Endothelial cell of umbilical vein (primary cell): Measurements from ENCODE around the gene SP140. TPM values are rescaled to one million over a fixed set of nuclear protein-coding genes. Genes with fewer than 3 reads are reported as not detected.
"Not testable (repeated sequence)": the region's sequence is repeated elsewhere in the genome, so short reads cannot be mapped to it uniquely, and the experiment has no call there.

Source experiments
- BruUV-seq: library from RNA; stranded (reverse); fragments of 400-500 nt; replicated peaks from 2 replicates; lab custom pipeline; 2021; lab: Mats Ljungman, UMichigan
- CTCF ChIA-PET: fragments of 300-600, 350-600 bp; sonication (Branson Sonifier 250); formaldehyde crosslinking; loops from one replicate; lab custom pipeline; 2021; ENCODE audit warnings: antibody characterized with exemption, inconsistent platforms; lab: Charles Lee
- POLR2A ChIA-PET: fragments of 300-600, 350-600 bp; sonication (Branson Sonifier 250); formaldehyde crosslinking; loops from one replicate; lab custom pipeline; 2021; ENCODE audit warnings: antibody characterized with exemption, inconsistent platforms; lab: Charles Lee
- DNase-seq: peaks from one replicate; pipeline ENCODE4 v3.0.0-alpha.2; 2011; ENCODE audit warnings: low read depth, low spot score
- FAIRE-seq: peaks from 2 replicates; lab custom pipeline; 2011; peaks lifted over from hg19 to GRCh38; lab: Jason Lieb, UNC
- H2AFZ ChIP-seq: 2 replicates; pipeline ENCODE4 v1.6.0; 2012; ENCODE audit warnings: low read depth, low read length, control low read depth, inconsistent platforms
- H3K27ac ChIP-seq: 2 replicates; pipeline ENCODE4 v1.5.1; 2011; ENCODE audit warnings: low read depth, mild to moderate bottlenecking, control low read depth, low read length, moderate library complexity; ENCODE audit not compliant: insufficient read depth
- H3K27me3 ChIP-seq, 2 experiments: 2 replicates each; pipeline versions ENCODE4 v1.6.0 to v1.6.1; 2011; ENCODE audit warnings: low read length in 2 of 2, mixed read lengths in 1 of 2; ENCODE audit not compliant: control insufficient read depth in 2 of 2, insufficient read depth in 2 of 2
- H3K36me3 ChIP-seq, 2 experiments: 2 replicates in 1 of 2; 3 replicates in 1 of 2; pipeline ENCODE4 v1.5.1; 2011; ENCODE audit warnings: low read length in 2 of 2, mild to moderate bottlenecking in 1 of 2, moderate library complexity in 1 of 2; ENCODE audit not compliant: control insufficient read depth in 2 of 2, insufficient read depth in 2 of 2; ENCODE audit errors: extremely low read depth in 1 of 2
- H3K4me1 ChIP-seq: 3 replicates; pipeline ENCODE4 v1.5.1; 2011; ENCODE audit warnings: mild to moderate bottlenecking, low read length; ENCODE audit not compliant: control insufficient read depth, insufficient read depth; ENCODE audit errors: extremely low read depth
- H3K4me2 ChIP-seq: 2 replicates; pipeline ENCODE4 v1.6.1; 2011; ENCODE audit warnings: low read length, control low read depth, mixed read lengths; ENCODE audit not compliant: insufficient read depth
- H3K4me3 ChIP-seq, 3 experiments: fragments of 200-600 bp in 1 of 3; sonication (generic), shearing (Covaris generic) in 1 of 3; replicated peaks in 1 of 3; 2 replicates each; pipeline ENCODE4 v1.5.1; 2011 to 2016; ENCODE audit warnings: control low read depth in 3 of 3, low read length in 3 of 3, mild to moderate bottlenecking in 2 of 3, inconsistent platforms in 1 of 3, low read depth in 1 of 3, moderate library complexity in 1 of 3; ENCODE audit not compliant: insufficient read depth in 1 of 3
- H3K79me2 ChIP-seq: 2 replicates; pipeline ENCODE4 v1.6.0; 2012; ENCODE audit warnings: low read length, inconsistent platforms; ENCODE audit not compliant: control insufficient read depth, insufficient read depth
- H3K9ac ChIP-seq: replicated peaks from 2 replicates; pipeline ENCODE3; 2011; ENCODE audit warnings: low read length, control low read depth; ENCODE audit not compliant: insufficient read depth; ENCODE audit errors: extremely low read depth
- H3K9me1 ChIP-seq: replicated peaks from 3 replicates; pipeline ENCODE4 v1.6.0; 2011; ENCODE audit warnings: mild to moderate bottlenecking, low read length; ENCODE audit not compliant: control insufficient read depth, insufficient read depth; ENCODE audit errors: extremely low read depth
- H3K9me3 ChIP-seq: replicated peaks from 2 replicates; pipeline ENCODE4 v1.5.1; 2012; ENCODE audit warnings: low read length, inconsistent platforms; ENCODE audit not compliant: control insufficient read depth, insufficient read depth
- H4K20me1 ChIP-seq: replicated peaks from 2 replicates; pipeline ENCODE3; 2011; ENCODE audit warnings: mild to moderate bottlenecking, low read length; ENCODE audit not compliant: control insufficient read depth, insufficient read depth; ENCODE audit errors: extremely low read depth
- CTCF ChIP-seq, 2 donors: IDR thresholded peaks; 1 replicate in 1 of 2; 2 replicates in 1 of 2; pipeline ENCODE4 v1.5.1; 2011; ENCODE audit warnings: low read length in 2 of 2, mild to moderate bottlenecking in 2 of 2, moderate library complexity in 2 of 2, control low read depth in 1 of 2, inconsistent platforms in 1 of 2, low read depth in 1 of 2; ENCODE audit not compliant: insufficient read depth in 1 of 2; ENCODE audit errors: extremely low read depth in 1 of 2
- EZH2 ChIP-seq: IDR thresholded peaks from 2 replicates; pipeline ENCODE4 v1.6.1; 2012; ENCODE audit warnings: borderline replicate concordance, low read depth, mild to moderate bottlenecking, moderate library complexity, low read length, inconsistent platforms; ENCODE audit not compliant: severe bottlenecking
- FOS ChIP-seq: IDR thresholded peaks from 2 replicates; pipeline ENCODE4 v1.6.1; 2011; ENCODE audit warnings: mild to moderate bottlenecking, low read length, moderate library complexity, borderline replicate concordance; ENCODE audit not compliant: insufficient read depth
- GATA2 ChIP-seq: IDR thresholded peaks from 2 replicates; pipeline ENCODE4 v1.7.0; 2011; ENCODE audit warnings: low read depth, mild to moderate bottlenecking, moderate library complexity, mixed read lengths, low read length; ENCODE audit not compliant: insufficient read length, insufficient read depth
- JUN ChIP-seq: IDR thresholded peaks from 2 replicates; pipeline ENCODE4 v1.6.1; 2011; ENCODE audit warnings: borderline replicate concordance, low read depth; ENCODE audit not compliant: insufficient read length, insufficient read depth
- MAX ChIP-seq: IDR thresholded peaks from 2 replicates; pipeline ENCODE4 v1.6.1; 2011; ENCODE audit not compliant: insufficient read depth, insufficient read length
- MYC ChIP-seq: IDR thresholded peaks from one replicate; pipeline ENCODE4 v1.6.1; 2011; ENCODE audit warnings: mild to moderate bottlenecking, low read depth, low read length
- POLR2A ChIP-seq: IDR thresholded peaks from 2 replicates; pipeline ENCODE4 v1.6.1; 2012; ENCODE audit warnings: low read depth, mild to moderate bottlenecking, control low read depth, low read length
- POLR2AphosphoS5 ChIP-seq: IDR thresholded peaks from 2 replicates; pipeline ENCODE4 v1.6.1; 2012; ENCODE audit warnings: low read depth, mild to moderate bottlenecking, control low read depth, low read length, moderate library complexity; ENCODE audit not compliant: insufficient read depth
- dilution Hi-C: fragments of 300-500 bp; cut with MboI; formaldehyde crosslinking; loops from one replicate; pipeline ENCODE4 v1.15.0; 2019; ENCODE audit warnings: low sequenced_read_pairs; ENCODE audit not compliant: extremely low pct_ligation_motif_present
- intact Hi-C: fragments of 100-400 bp; cut with micrococcal nuclease; formaldehyde crosslinking; loops from one replicate; pipeline ENCODE4 v1.10.0; 2022
- polyA plus RNA-seq, 4 experiments: library from polyadenylated mRNA; depleted of rRNA in 3 of 4; stranded (reverse) in 3 of 4; unstranded in 1 of 4; fragments of >200 nt; gene quantifications; 2 replicates each; pipeline versions ENCODE4 v1.2.1 to v1.2.3, GENCODE V29; 2011 to 2012; ENCODE audit warnings: missing spikeins in 1 of 4
- total RNA-seq: library from RNA; stranded (reverse); gene quantifications from 2 replicates; pipeline ENCODE4 v1.2.3, GENCODE V29; 2021

SP140 gene
- total and polyA plus RNA-seq, 2 donors (not counting 3 experiments of a cell fraction or from before 2014, with no cell fraction given): not detected

GRCh38 chr2:230310792-230311191 is 85.3 kb downstream of the SP140 start:
- dilution Hi-C loops, CTCF ChIA-PET: not testable (repeated sequence)
- peak; percentile 58 for FAIRE-seq

GRCh38 chr2:230311634-230312033 is 86.1 kb downstream of the SP140 start:
- H3K9ac ChIP-seq, H3K4me2 ChIP-seq, H3K9me3 ChIP-seq, BruUV-seq, H3K4me3 ChIP-seq, H3K36me3 ChIP-seq, H3K27ac ChIP-seq, H4K20me1 ChIP-seq, DNase-seq, H3K79me2 ChIP-seq, H3K4me1 ChIP-seq, H3K9me1 ChIP-seq, H2AFZ ChIP-seq, H3K27me3 ChIP-seq, intact Hi-C loops, CTCF ChIA-PET, dilution Hi-C loops, POLR2A ChIA-PET: not testable (repeated sequence)
- peak; percentile 61 for FAIRE-seq

More at GRCh38 chr2:230310792-230311191, 85.3 kb downstream of the SP140 start:
- H3K4me3 ChIP-seq, H3K4me1 ChIP-seq, H3K79me2 ChIP-seq, H2AFZ ChIP-seq, BruUV-seq, H3K9me1 ChIP-seq, DNase-seq, H3K27me3 ChIP-seq, H3K9me3 ChIP-seq, H3K36me3 ChIP-seq, POLR2A ChIA-PET, H3K27ac ChIP-seq, H3K9ac ChIP-seq, intact Hi-C loops, H3K4me2 ChIP-seq, H4K20me1 ChIP-seq: not testable (repeated sequence)

GRCh38 chr2:230312638-230313037 is 87.1 kb downstream of the SP140 start:
- Histone ChIP-seq H3K9ac (no peak overlapping the region), H3K9me3 (no peaks in the 10 kb centered on the region), H3K36me3 (no peaks in the 10 kb centered on the region), H2AFZ (no peak overlapping the region), H3K27ac (no peak overlapping the region), H3K27me3 (peaks cover 0 to 2% of the 10 kb centered on the region in 2 experiments), H3K4me3 (no peak overlapping the region), H4K20me1 (no peaks in the 10 kb centered on the region), H3K79me2 (no peaks in the 10 kb centered on the region), H3K4me1 (no peaks in the 10 kb centered on the region), H3K9me1 (no peaks in the 10 kb centered on the region), H3K4me2 (no peak overlapping the region)
- ChIA-PET POLR2A (no interaction called here), CTCF (no interaction called here)
- DNase-seq: no peak
- intact Hi-C loops: no loop called here
- BruUV-seq: no TSS peak
- TF ChIP-seq MYC (no peak), GATA2 (no peak), JUN (no peak), POLR2AphosphoS5 (no peak), CTCF (IDR thresholded peaks at IDR 0.05; ENCODE audit: extremely low read depth in 1 of 2, insufficient read depth in 1 of 2, low read depth in 1 of 2, low read length in 2 of 2) (no peak), EZH2 (no peak), MAX (no peak), FOS (no peak), POLR2A (no peak)
- dilution Hi-C loops: no loop called here
- FAIRE-seq: no peak
